AG04449 (cell line): ENCODE measurements around the gene ABCC10.
"Not testable (repeated sequence)": the region's sequence is repeated elsewhere in the genome, so short reads cannot be mapped to it uniquely, and the experiment has no call there.

ENCODE experiments used
- CTCF ChIA-PET: fragments of 350-600 bp; formaldehyde crosslinking; extraction: SDS; loops from one replicate; lab custom pipeline; 2021; ENCODE audit warnings: antibody characterized with exemption; lab: Yijun Ruan, JAX
- POLR2A ChIA-PET: fragments of 400-600, 350-600 bp; formaldehyde crosslinking; extraction: SDS; loops from one replicate; lab custom pipeline; 2020; ENCODE audit warnings: antibody characterized with exemption, inconsistent platforms; lab: Yijun Ruan, JAX
- DNase-seq: peaks from one replicate; pipeline ENCODE4 v3.0.0-alpha.2; 2010; ENCODE audit warnings: low read depth, low spot score
- H3K4me3 ChIP-seq: 2 replicates; pipeline ENCODE4 v1.5.1; 2011; ENCODE audit warnings: low read depth, mild to moderate bottlenecking, control low read depth, low read length
- TF ChIP-seq, protein P1 (sequence below): IDR thresholded peaks from one replicate; pipeline ENCODE4 v1.5.1; 2011; ENCODE audit warnings: mild to moderate bottlenecking, moderate library complexity, low read length, control low read depth, inconsistent platforms; ENCODE audit not compliant: insufficient read depth; ENCODE audit errors: missing control alignments

Gene ABCC10

DNA sequence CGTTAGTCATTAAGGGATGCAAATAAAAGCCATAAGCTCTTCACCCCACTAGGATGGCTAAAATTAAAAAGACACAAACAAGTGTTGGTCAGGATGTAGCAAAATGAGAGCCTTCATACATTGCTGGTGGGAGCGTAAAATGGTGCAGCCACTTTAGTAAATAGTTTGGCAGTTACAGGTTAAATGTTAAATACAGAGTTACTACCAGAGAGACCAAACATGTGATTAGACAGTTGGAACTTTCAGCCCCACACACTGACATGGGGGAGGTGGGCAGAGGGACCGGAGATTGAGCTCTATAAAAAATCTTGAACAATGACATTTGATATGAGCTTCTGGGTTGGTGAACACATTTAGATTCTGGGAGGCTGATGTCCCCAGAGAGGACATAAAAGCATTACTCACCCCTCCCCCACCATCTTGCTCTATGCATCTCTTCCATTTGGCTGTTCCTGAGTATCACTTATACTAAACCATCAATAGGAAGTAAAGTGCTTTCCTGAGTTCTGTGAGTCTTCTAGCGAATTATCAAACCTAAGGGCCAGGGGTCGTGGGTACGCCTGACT is 37.5 kb upstream of the ABCC10 start:
- H3K4me3 ChIP-seq = no peak overlapping the region
- TF ChIP-seq, protein P1, sequence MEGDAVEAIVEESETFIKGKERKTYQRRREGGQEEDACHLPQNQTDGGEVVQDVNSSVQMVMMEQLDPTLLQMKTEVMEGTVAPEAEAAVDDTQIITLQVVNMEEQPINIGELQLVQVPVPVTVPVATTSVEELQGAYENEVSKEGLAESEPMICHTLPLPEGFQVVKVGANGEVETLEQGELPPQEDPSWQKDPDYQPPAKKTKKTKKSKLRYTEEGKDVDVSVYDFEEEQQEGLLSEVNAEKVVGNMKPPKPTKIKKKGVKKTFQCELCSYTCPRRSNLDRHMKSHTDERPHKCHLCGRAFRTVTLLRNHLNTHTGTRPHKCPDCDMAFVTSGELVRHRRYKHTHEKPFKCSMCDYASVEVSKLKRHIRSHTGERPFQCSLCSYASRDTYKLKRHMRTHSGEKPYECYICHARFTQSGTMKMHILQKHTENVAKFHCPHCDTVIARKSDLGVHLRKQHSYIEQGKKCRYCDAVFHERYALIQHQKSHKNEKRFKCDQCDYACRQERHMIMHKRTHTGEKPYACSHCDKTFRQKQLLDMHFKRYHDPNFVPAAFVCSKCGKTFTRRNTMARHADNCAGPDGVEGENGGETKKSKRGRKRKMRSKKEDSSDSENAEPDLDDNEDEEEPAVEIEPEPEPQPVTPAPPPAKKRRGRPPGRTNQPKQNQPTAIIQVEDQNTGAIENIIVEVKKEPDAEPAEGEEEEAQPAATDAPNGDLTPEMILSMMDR = no peak
- DNase-seq = no peak
- ChIA-PET CTCF (interaction anchor here (1.0 to 2.7 kb wide), 7 partner anchors 8 to 160 kb away, joined by 3 to 10 read pairs (median 4); partner anchors contain the start of gene DNPH1), POLR2A (no interaction called here)

DNA sequence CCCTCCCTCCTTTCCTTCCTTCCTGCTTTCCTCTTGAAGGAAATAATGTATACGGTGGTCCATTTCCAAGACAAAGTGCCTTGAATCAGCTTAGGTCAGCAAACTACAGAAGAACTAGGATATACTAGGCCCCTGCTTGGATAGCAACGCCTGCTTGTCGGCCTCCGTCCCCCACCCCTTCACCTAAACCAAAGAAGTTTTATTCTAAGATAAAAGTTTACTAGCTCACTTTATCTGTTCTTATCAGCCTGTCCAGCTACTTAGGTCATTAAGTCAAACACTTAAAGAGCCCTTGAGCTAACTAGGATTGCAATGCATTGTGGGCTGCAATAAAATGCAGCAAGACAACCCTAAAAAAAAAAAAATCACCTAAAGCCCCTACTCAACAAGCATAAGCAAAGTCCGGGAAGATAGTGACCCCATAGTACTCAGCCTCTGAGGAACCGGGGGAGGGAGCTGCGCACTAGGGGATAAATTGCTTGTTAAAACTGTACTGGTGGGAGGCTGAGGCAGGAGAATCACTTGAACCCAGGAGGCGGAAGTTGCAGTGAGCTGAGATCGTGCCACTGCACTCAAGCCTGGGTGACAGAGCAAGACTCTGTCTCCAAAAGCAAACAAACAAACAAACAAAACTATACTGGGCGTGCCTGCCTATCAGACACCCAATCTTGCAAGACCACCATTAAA is 36.4 kb upstream of the ABCC10 start:
- POLR2A ChIA-PET, H3K4me3 ChIP-seq, DNase-seq: not testable (repeated sequence)
- CTCF ChIA-PET = interaction anchor here (1.0 to 2.7 kb wide), 3 partner anchors 7 to 161 kb away, joined by 4 to 10 read pairs (median 8); partner anchors contain the start of gene DNPH1

DNA sequence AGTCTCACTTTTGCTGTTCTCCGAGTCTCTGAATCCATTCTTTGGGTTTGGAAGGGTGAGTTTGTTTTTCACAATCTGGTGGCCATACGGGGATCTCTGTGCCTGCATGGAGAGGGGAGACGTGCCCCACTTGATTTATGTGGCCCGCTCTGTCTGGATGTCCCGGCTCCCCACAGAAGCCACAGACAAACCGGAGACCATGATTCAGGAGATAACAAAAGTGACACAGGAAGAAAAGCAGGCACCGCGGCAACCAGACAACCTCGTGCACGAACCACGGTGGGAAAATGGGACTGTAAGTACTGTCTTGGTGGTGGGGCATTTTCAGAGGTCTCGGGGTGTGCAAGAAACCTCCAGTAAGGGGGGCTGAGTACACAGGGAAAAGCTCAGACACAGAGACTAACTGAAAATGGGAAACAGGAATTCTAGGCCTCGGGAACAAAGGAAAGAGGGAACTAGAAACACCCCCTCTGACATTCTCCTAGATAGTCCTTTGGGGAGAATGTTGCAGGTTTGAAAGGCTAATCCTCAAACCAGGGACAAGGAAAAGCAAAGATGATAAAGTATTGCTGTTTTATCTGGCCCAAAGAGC is 35.8 kb upstream of the ABCC10 start:
- ChIA-PET CTCF (interaction anchor here (1.1 kb wide), 1 partner anchor 128 kb away, joined by 3 read pairs; no protein-coding TSS in a partner anchor), POLR2A (no interaction called here)
- no peak for DNase-seq
- TF ChIP-seq, protein P1 = no peak
- H3K4me3 ChIP-seq = no peak overlapping the region

DNA sequence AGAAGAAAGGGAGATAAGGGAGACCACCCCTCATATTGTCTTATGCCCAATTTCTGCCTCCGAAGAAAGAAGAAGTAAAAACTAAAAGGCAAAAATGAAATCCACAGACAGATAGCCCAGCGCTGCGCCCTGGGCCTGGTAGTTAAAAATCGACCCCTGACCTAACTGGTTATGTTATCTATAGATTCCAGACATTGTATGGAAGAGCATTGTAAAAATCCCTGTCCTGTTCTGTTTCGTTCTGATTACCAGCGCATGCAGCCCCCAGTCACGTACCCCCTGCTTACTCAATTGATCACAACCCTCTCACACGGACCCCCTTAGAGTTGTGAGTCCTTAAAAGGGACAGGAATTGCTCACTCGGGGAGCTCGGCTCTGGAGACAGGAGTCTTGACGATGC is 34.2 kb upstream of the ABCC10 start:
- DNase-seq, POLR2A ChIA-PET, H3K4me3 ChIP-seq: not testable (repeated sequence)
- CTCF ChIA-PET = interaction anchor here (1.0 to 1.9 kb wide), 3 partner anchors 9 to 130 kb away, joined by 3 to 6 read pairs (median 3); no protein-coding TSS in a partner anchor

DNA sequence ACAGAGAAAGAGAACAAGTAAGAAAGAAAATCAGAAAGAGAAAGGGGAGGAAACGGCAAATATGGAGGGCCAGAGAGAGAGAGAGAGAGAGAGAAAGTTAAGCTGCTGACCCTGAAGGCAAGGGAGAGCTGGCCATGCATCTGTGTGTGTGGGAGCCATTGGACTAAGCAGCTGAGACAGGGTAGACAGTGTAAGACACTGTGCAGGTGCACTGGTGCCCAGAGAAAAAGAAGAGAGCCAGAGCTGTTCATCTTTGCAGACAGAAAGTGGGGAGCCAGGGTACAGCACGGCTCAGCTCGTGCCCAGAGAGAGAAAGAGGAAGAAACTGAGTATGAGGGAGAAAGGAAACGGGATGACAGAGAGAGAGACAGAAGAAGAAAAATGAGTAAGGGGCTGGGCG is 33.7 kb upstream of the ABCC10 start:
- H3K4me3 ChIP-seq = no peak overlapping the region
- ChIA-PET POLR2A (no interaction called here), CTCF (interaction anchor here (1.0 to 1.9 kb wide), 3 partner anchors 8 to 131 kb away, joined by 3 to 6 read pairs (median 3); no protein-coding TSS in a partner anchor)
- TF ChIP-seq, protein P1 = no peak
- no peak for DNase-seq

DNA sequence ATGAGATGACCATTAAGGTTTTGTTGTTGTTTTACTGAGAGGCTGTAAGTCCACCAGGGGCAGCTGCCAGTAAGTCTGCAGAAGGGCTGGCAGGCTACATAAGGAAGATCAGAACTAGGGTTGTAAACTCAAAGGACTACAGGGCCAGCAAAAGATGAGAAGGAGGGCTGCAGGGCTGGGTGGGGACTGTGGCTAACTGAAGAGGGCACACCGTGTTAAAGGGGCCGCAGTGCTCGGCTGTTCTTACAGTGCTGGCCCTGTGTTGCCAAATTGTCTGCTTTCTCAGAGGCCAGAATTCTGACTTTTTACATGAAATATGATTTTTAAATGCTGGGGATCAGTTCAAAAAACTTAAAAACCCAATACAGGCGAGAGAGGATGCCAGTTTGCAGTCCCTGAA is 32.4 kb upstream of the ABCC10 start:
- no peak for DNase-seq
- ChIA-PET CTCF (interaction anchor here (0.7 to 2.0 kb wide), 2 partner anchors 8 to 11 kb away, joined by 3 to 7 read pairs; no protein-coding TSS in a partner anchor), POLR2A (interaction anchor here (1.0 kb wide), 1 partner anchor 32 kb away, joined by 4 read pairs; the partner anchor contains the start of gene ABCC10)
- H3K4me3 ChIP-seq = no peak overlapping the region
- TF ChIP-seq, protein P1 = no peak

DNA sequence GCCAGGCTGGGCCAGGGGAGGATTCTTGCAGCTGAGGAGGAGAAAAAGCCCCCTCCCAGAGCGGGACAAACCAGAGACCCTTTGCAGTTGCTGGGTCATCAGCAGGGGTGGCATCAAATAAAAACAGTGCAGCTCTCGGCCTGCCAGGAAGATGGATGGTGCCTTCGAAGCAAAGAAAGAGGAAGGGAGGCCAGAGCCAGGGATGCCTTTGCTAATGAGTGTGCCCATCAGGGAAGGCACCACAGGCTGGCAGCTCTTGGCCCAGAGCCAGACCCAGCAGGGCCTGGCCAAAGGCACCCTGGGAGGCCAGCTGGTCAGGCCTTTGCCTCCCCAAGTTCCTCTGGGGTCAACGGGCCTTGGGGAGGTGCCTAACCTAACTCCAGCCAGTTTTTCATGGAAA is 31.6 kb upstream of the ABCC10 start:
- ChIA-PET POLR2A (no interaction called here), CTCF (interaction anchor here (0.7 to 2.0 kb wide), 5 partner anchors 9 to 166 kb away, joined by 3 to 7 read pairs (median 3); no protein-coding TSS in a partner anchor)
- no peak overlapping the region for H3K4me3 ChIP-seq
- TF ChIP-seq, protein P1 = no peak
- DNase-seq = no peak
